ENCODE data around the gene ZNF629.
"Not testable (repeated sequence)": the region's sequence is repeated elsewhere in the genome, so short reads cannot be mapped to it uniquely, and the experiment has no call there.

The ZNF629 gene

GRCh38 chr16:30786936-30787612 lies at the start of gene ZNF629:
Gene ZNF629, minus strand, starts transcription at chr16:30787205. Its CDS starts 2,723 bp downstream, at chr16:30784482.
- DNase-seq = peak; percentile 86

- no peak for DNase-seq
These were observed 47.2 kb upstream of the ZNF629 start for GRCh38 chr16:30834130-30834740.

GRCh38 chr16:30830072-30830417 lies 43.0 kb upstream of the ZNF629 start:
- DNase-seq = no peak

- no peak for DNase-seq
These were observed 42.4 kb upstream of the ZNF629 start for GRCh38 chr16:30829130-30830071.

GRCh38 chr16:30821891-30822290 lies 34.9 kb upstream of the ZNF629 start:
- no peak for DNase-seq

- DNase-seq = not testable (repeated sequence)
These were observed 34.4 kb upstream of the ZNF629 start for GRCh38 chr16:30821441-30821840.

- no peak for DNase-seq
These were observed 34.0 kb upstream of the ZNF629 start for GRCh38 chr16:30820952-30821421.

GRCh38 chr16:30816769-30817168 lies 29.8 kb upstream of the ZNF629 start:
- no peak for DNase-seq

- peak; percentile 16 for DNase-seq
These were observed 26.8 kb upstream of the ZNF629 start for GRCh38 chr16:30813821-30814189.

GRCh38 chr16:30809675-30810074 lies 22.7 kb upstream of the ZNF629 start:
- not testable (repeated sequence) for DNase-seq

GRCh38 chr16:30808890-30809426 lies 22.0 kb upstream of the ZNF629 start:
- DNase-seq = not testable (repeated sequence)

- DNase-seq = no peak
These were observed 21.1 kb upstream of the ZNF629 start for GRCh38 chr16:30808146-30808545.

GRCh38 chr16:30805370-30806169 lies 18.6 kb upstream of the ZNF629 start:
- DNase-seq = peak; percentile 91

GRCh38 chr16:30805056-30805369 lies 18.0 kb upstream of the ZNF629 start:
- no peak for DNase-seq

- DNase-seq = no peak
These were observed 15.9 kb upstream of the ZNF629 start for GRCh38 chr16:30802936-30803335.

GRCh38 chr16:30797670-30798309 lies 10.8 kb upstream of the ZNF629 start:
- no peak for DNase-seq

- DNase-seq = no peak
These were observed 7.6 kb upstream of the ZNF629 start for GRCh38 chr16:30794634-30795033.

GRCh38 chr16:30793508-30794069 lies 6.6 kb upstream of the ZNF629 start:
- DNase-seq = no peak

- peak; percentile 51 for DNase-seq
These were observed 791 bp upstream of the ZNF629 start for GRCh38 chr16:30787613-30788378.

GRCh38 chr16:30786115-30786935 lies 680 bp downstream of the ZNF629 start:
- DNase-seq = no peak
